Nephron progenitor cell (in vitro differentiated cells): ENCODE data around the gene LDAH.

Experiments used
- DNase-seq: peaks from one replicate; pipeline ENCODE4 v3.0.0; 2021
- H3K27ac Mint-ChIP-seq: 2 replicates; pipeline ENCODE4 v1.8.0; 2021; ENCODE audit warnings: mild to moderate bottlenecking, moderate library complexity, mixed read lengths
- H3K27me3 Mint-ChIP-seq: 2 replicates; pipeline ENCODE4 v1.8.0; 2021; ENCODE audit warnings: mild to moderate bottlenecking, low read depth, mixed read lengths; ENCODE audit not compliant: poor library complexity
- H3K36me3 Mint-ChIP-seq: 2 replicates; pipeline ENCODE4 v1.8.0; 2021; ENCODE audit warnings: low read depth, mixed read lengths
- H3K4me1 Mint-ChIP-seq: 2 replicates; pipeline ENCODE4 v1.8.0; 2021; ENCODE audit warnings: mixed read lengths
- H3K4me3 Mint-ChIP-seq: 2 replicates; pipeline ENCODE4 v1.8.0; 2021; ENCODE audit warnings: mild to moderate bottlenecking, moderate library complexity, mixed read lengths
- H3K9me3 Mint-ChIP-seq: 2 replicates; pipeline ENCODE4 v1.8.0; 2021; ENCODE audit warnings: mild to moderate bottlenecking, moderate library complexity, mixed read lengths
- CTCF ChIP-seq: fragments of 200-600 bp; sonication (generic); IDR thresholded peaks from 2 replicates; pipeline ENCODE4 v1.5.0; 2021; ENCODE audit warnings: antibody characterized with exemption

Gene LDAH

GRCh38 chr2:20650393-20650876, 172.5 kb downstream of the LDAH start:
- peak overlapping the region; percentile 83 for H3K4me3 Mint-ChIP-seq
- no peak overlapping the region for H3K27ac Mint-ChIP-seq
- peaks cover 48% of the 10 kb centered on the region for H3K4me1 Mint-ChIP-seq
- peaks cover 21% of the 10 kb centered on the region for H3K27me3 Mint-ChIP-seq
- no peak for TF ChIP-seq CTCF
- no peak for DNase-seq
- no peaks in the 10 kb centered on the region for H3K9me3 Mint-ChIP-seq
- H3K36me3 Mint-ChIP-seq: no peaks in the 10 kb centered on the region

DNA sequence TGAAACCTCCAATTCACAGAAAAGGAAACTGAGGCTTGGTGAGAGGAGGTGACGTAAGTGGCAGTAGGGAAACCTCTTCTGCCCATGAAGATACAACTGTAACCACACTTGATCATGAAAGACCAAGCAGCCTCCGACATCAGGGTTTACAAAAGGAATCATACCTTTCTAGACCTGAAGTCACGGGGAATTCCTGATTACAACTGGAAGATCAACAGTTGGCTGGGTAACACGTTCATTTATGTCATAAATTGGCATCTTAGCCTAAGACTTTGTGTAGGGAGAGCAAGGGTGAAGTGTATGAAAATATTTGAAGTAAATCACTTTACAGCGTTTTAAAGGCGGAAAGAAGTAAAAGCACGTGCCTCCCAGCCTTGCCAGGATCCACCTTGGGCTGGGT, 172.9 kb downstream of the LDAH start:
- H3K27me3 Mint-ChIP-seq: peaks cover 18% of the 10 kb centered on the region
- no peak for TF ChIP-seq CTCF
- H3K27ac Mint-ChIP-seq: no peak overlapping the region
- H3K4me3 Mint-ChIP-seq: peak overlapping the region; percentile 83
- H3K4me1 Mint-ChIP-seq: peaks cover 48% of the 10 kb centered on the region
- H3K36me3 Mint-ChIP-seq: no peaks in the 10 kb centered on the region
- no peaks in the 10 kb centered on the region for H3K9me3 Mint-ChIP-seq
- DNase-seq: no peak

GRCh38 chr2:20649576-20649975, 173.3 kb downstream of the LDAH start:
- Mint-ChIP-seq H3K36me3 (no peaks in the 10 kb centered on the region), H3K27me3 (peaks cover 18% of the 10 kb centered on the region), H3K27ac (peak overlapping the region; percentile 27), H3K4me1 (peaks cover 48% of the 10 kb centered on the region), H3K4me3 (peak overlapping the region; percentile 83), H3K9me3 (no peaks in the 10 kb centered on the region)
- DNase-seq: no peak
- TF ChIP-seq CTCF: no peak

- TF ChIP-seq CTCF: no peak
- peak overlapping the region; percentile 83 for H3K4me3 Mint-ChIP-seq
- DNase-seq: no peak
- peaks cover 22% of the 10 kb centered on the region for H3K27me3 Mint-ChIP-seq
- H3K36me3 Mint-ChIP-seq: no peaks in the 10 kb centered on the region
- no peak overlapping the region for H3K27ac Mint-ChIP-seq
- H3K4me1 Mint-ChIP-seq: peaks cover 48% of the 10 kb centered on the region
- H3K9me3 Mint-ChIP-seq: no peaks in the 10 kb centered on the region
These were observed 174.1 kb downstream of the LDAH start for GRCh38 chr2:20648831-20649230.

DNA sequence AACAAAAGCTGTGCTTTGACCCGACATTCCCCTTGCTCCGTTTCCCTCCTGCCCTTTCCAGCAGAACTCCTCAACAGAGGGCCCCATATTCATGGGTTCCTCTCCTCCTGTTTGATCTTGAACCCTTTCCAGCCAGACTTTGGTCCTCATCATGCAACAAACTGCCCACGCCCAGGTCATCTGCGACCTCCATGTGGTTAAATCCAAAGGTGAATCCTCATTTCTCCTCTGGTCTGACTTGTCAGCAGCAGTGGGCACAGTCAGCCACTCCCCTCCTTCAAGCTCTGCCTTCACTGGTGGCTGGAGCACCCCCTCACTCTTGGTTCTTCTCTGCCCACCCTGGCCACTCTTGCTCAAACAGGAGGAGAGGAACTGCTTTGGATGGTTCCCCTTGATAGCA, 174.7 kb downstream of the LDAH start:
- Mint-ChIP-seq H3K4me3 (peak overlapping the region; percentile 41), H3K27ac (peak overlapping the region; percentile 23), H3K27me3 (peaks cover 22% of the 10 kb centered on the region), H3K4me1 (peaks cover 48% of the 10 kb centered on the region), H3K9me3 (no peaks in the 10 kb centered on the region), H3K36me3 (no peaks in the 10 kb centered on the region)
- no peak for TF ChIP-seq CTCF
- DNase-seq: no peak

DNA sequence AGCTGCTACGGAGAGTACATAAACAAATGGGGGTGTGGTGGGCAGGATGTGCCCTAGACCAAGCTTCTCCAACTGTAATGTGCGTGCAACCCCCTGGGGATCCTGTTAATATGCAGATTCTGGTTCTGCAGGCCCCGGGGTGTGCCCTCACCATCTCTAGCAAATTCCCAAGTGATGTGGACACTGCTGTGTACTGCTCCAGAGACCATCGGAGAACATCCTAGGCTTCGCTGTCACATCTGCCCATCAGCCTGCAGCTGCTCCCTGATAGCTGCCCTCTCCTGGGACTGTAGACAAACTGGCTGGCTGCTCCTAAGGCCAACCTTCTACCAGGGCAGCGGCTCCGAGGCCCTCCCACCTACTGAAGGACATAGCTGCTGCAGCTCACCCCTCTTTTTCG, 175.2 kb downstream of the LDAH start:
- Mint-ChIP-seq H3K9me3 (no peaks in the 10 kb centered on the region), H3K4me3 (peak overlapping the region; percentile 41), H3K27ac (peak overlapping the region; percentile 23), H3K4me1 (peaks cover 48% of the 10 kb centered on the region), H3K27me3 (peaks cover 20% of the 10 kb centered on the region), H3K36me3 (no peaks in the 10 kb centered on the region)
- no peak for DNase-seq
- no peak for TF ChIP-seq CTCF
